ENCODE results near the gene CCDC8.
"Not testable (repeated sequence)": the region's sequence is repeated elsewhere in the genome, so short reads cannot be mapped to it uniquely, and the experiment has no call there.

CCDC8 gene

DNA sequence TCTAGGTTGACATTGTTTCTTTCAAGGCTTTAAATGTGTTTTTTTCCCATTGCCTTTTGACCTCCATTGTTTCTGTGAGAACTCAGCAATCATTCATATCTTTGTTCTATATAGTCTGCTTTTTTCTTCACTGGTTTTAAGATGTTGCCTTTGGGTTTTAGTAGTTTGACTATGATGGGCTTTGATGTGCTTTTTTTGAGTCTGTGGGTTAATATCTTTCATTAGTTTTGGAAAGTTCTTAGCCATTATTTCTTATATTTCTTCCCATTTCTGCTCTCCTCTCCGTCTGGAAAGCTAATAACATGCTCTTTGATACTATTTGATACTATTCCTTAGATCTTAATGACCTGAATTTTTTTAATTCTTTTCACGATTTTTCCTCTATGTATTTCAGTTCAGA, 32.7 kb downstream of the CCDC8 start:
- no peak for DNase-seq (ENCODE audit: low read depth)

DNA sequence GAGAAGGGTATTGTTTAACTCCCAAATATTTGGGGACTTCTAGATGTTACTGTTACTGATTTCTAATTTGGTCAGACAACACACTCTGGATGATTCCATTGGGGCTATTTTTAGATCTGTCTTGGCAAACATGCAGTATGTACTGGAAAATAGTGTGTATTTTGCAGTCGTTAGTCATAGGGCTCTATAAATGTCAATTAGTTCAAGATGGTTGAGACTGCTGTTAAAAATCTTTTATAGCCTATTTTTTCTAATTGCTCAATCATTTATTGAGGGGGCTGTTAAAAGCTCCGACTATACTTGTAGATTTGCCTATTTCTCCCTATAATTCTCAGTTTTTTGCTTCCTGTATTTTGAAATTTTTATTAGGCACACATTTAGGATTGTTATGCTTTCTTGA, 35.1 kb downstream of the CCDC8 start:
- no peak for DNase-seq (ENCODE audit: low read depth)

DNA sequence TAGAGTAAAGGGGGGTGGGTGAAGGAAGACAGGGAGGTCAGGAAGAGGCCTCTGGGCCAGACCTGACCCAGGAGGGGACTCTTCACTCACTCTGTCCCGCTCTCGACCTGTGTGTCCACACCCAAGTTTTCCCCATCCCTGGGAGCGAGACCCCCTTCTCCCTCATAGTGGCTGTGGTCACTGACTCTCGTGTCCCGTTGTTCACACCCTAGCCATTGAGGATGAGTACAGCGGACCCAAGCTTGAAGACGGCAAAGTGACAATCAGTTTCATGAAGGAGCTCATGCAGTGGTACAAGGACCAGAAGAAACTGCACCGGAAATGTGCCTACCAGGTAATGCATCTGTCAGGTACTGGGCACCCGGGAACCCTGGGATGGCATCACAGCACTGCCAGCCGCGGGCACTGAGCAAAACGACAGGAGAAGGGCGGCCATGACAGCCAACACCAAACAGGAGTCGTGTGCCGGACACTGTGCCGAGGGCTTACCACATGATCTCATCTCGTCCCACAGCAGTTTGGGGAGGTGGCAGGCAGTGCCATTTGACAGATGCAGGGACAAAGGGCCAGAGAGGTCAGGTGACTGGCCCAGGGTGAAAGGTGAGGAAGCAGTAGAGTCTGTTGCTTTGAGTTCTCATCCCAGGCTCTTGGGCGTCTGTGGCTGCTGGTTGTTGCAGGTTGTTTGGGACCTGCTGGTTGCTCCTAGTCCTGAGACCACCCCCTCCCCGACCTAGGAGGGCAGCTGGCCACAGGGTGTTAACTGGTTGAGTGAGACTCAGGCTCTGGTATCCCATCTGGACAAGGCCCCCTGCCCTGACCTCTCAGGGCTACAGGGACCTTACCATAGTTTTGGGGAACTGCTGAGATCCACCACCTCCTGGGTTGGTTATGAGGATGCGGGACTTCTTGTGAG, 36.9 kb downstream of the CCDC8 start:
- no peak for DNase-seq (ENCODE audit: low read depth)

DNA sequence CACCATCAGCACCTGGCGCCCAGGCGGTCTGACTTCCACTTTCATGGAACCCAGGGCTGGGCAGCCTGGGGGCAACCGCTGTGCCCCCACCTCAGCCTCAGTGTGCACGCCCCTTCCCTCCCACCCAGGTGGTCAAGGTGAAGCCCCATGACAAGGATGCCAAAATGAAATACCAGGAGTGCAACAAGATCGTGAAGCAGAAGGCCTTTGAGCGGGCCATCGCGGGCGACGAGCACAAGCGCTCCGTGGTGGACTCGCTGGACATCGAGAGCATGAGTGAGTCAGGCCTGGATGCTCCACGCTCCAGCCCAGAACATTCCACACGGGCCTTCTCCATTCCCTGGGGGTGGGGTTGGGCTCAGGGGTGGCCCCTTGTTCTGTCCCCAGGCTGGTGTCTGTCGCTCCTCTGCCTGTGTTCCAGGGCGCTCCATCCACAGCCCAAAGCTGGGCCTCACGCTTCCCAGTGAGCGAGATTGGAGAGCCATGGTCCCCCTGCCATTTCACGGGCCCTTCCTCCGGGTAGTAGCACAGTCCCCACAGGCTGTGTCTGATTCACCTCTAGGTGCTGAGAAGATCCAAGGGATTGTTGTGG, 37.8 kb downstream of the CCDC8 start:
- DNase-seq (ENCODE audit: low read depth): not testable (repeated sequence)

DNA sequence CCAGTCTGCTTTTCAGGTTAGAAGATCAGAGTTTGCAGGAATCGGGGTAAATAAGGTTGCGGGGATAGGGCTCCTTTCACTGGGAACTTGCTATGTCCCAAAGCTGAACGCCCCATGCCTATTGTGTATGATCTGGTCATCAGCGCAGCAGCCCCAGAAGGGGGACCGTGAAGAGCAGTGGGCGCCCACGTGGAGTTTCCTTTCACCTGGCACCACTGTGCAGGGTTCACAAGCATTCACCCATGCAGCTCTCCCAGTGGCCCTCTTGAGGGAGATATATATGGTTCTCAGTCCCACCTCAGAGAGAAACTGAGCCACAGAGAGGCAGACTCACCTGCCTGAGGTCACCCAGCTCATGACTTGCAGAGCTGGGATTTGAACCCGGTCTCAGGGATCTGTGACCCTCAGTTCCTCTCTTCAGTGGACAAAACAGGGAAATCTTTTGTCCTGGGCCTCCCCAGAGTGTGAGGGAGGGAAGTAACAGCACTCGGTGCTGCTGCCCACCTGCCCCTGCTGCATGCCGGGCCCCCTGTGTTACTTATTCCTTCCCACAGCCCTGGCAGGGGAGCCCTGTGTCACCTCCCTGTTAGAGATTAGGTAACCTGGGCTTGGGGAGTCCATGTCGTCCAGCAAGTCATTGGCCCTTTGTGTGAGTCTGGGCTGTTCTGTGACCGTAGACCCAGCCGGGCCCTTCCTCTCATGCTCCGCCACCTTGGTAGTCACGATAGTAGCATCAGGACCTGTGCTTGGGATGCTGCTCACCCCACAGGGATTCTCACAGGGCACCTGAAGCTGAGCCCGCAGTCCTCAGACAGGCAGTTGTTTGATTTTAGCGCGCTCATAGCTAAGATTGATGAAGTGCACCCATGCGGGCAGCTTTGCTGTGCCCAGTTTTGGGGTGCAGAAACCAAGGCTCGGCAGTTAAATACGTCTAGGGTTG, 38.6 kb downstream of the CCDC8 start:
- no peak for DNase-seq (ENCODE audit: low read depth)

DNA sequence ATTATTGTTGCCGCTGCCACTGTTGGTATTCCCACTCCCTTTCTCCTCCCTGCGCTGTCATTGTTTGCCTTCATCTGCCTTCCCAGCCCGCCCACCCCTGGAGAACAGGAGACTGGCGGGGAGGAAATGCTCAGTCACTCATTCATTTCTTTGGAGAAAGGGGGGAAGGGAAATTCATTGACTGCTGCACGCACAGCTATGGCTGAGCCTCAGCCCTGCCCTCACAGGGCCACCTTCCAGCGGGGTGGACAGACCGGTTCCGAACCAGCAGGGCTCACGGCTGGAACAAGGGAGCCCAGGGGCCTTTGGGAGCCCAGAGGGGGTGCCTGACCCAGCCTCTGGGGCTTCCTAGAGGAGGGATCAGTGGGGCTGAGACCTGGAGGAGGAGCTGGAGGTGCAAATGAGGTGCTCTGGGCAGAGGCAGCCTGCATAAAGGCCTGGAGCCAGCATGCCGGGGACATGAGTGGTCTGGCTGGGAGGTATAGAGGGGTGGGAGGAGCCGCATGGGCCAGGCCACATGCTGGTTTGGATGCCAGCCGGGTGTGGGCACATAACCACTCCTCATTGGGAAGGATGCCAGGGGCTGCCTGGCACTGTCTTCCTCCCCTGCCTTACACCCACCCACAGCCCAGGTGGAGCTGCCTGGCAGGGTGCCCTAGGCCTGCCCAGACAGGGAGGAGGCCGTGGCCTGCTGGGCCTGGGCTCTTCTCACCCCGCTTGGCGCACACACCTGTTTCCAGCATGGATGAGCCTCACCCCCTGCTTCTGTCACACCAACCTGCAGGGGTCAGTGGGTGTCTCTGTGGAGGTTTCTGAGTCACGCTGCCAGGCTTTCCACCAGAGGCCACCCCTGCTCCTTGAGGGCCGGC, 39.6 kb downstream of the CCDC8 start:
- no peak for DNase-seq (ENCODE audit: low read depth)

DNA sequence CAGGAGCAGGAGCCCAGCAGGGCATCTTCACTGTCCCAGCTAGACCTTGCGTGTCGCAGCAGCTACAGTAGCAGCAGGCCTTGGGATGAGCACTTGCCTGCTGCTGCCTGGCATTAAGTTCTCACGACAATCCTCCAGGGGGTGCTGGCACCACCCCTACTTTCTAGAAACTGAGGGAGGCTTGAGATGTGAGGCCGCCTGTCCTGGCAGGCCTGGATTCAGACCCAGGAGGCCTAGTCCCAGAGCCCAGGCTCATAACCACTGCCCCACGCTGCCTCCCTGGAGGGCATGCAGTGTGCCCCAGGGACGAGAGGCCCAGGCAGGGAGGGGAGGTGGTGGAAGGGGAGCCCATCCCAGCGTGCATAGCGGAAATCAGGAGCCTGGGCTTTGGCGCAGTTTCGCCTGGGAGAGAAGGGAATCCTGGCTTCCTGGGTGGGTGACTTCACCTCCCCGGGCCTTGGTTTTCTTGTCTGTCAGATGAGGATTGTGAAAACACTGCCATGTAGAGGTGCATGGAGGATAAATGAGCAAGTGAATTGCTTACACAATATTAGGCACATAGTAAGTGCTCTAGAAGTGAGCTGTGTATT, 40.4 kb downstream of the CCDC8 start:
- no peak for DNase-seq (ENCODE audit: low read depth)

DNA sequence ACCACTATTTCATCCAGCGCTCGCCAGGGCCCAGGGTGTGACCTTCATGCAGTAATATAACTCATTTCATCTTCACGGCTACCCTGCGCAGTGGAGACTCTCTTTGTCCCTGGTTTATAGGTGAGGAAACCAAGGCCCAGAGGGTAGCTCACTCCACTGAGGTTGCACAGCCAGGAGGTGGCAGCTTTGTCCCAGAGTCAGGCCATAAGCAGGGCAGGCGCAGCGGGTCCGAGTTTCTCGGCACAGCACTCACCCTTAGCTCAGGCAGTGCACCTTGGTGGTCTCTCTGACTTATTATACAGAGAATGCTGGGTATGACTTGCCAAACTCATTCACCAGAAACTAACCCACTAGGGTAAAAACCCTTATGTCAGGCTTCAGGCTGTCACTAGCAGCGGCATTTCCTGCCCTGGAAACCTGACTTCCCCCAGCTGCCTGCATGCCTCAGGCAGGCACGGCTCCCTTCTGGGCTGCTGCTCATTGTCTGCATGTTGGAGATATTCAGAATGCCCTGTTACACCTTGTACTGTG, 41.9 kb downstream of the CCDC8 start:
- no peak for DNase-seq (ENCODE audit: low read depth)

DNA sequence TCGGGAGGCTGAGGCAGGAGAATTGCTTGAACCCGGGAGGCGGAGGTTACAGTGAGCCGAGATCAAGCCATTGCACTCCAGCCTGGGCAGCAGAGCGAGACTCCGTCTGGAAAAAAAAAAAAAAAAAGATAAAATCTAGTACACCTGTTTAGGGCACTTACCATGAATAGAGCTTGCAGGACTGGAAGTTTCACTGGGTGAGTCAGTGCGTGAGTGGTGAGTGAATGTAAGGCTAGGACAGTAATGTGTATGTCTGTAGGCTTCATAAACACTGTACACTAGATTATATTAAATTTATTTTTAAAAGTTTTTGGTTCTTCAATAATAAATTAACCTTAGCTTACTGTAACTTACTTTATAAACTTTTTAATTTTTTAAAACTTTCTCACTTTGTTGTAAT, 43.5 kb downstream of the CCDC8 start:
- DNase-seq (ENCODE audit: low read depth): no peak

DNA sequence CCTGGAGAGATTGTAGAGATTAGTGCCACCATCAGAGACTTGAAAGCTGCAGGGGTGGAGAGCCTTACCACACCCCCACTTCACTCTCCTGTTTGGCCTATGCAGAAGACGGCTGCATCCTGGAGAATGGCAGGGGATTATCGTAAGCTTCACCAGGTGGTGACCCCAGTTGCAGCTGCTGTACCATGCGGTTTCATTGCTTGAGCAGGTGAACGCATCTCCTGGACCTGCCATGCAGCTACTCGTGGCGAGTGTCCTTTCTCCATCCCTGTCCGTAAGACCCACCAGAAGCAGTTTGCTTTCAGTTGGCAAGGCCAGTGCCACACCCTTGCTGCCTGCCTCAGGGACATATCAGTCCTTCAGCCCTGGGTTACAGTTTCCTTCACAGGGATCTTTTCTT, 45.2 kb downstream of the CCDC8 start:
- DNase-seq (ENCODE audit: low read depth): no peak

DNA sequence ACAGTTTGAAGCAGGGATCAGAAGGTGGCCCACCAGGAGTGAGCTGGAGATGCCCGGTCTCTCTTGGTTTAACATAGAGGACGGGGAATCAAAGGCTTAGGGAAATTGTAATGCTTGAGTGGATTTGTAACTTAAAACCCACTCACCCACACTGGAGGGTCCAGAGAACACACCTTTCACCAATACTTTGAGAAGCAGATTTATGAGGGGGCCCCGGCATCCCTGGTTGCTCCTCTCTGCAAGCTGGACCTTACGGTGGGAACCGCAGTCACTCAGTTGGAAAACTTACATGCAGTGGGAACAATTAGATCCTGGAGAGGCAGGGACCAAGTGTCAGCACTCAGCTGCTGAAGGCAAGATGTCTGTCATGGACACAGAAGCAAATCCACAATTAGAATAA, 45.9 kb downstream of the CCDC8 start:
- DNase-seq (ENCODE audit: low read depth): no peak

DNA sequence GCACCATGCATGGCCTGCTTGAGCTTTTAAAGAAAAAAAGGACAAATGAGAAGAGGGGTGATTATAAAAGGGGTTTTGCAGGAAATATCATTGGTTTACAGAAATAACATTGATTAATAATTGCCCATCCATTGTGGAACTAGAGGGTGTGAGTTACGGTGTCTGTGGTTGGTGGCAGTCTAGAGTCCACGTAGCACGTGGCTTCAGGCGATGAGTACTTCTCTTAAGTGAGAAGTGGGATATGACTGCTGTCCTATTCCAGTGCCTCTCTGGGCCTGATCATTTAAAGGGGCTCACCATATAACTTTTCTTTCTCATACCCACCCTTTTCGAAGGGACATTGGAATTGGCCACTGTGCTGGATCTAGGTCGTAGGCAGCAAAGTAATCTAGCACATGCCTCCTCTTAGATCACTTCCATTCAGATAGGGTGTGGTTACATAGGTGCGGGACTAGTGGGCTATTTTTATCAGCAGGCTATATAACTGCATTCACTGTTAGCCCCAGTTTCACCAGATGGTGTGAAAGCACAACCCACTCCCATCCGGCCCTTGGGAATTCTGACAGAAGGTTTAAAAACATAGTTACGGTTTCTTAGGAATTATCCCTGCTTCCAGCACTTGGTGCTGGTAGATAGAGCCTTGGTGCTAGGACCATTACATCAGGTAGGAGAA, 46.6 kb downstream of the CCDC8 start:
- no peak for DNase-seq (ENCODE audit: low read depth)

DNA sequence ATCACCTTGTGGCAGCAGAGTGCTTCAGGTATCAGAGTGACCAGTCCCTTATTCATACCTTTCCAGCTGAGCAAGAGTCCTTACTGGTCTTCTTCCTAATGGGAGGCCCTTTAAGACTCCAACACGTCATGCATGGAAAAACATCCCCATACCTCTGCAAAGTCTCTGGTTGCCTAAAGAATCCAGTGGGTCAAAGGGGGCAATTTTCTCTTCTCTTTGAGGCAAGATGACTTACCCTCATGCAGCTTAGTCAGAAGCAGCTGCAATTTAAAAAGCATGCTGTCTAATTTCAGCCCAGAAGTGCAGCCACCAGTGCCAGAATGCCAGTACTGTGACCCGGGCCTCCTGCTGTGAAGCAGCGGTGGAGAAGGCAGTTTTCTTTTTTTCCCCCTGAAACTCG, 47.8 kb downstream of the CCDC8 start:
- no peak for DNase-seq (ENCODE audit: low read depth)

DNA sequence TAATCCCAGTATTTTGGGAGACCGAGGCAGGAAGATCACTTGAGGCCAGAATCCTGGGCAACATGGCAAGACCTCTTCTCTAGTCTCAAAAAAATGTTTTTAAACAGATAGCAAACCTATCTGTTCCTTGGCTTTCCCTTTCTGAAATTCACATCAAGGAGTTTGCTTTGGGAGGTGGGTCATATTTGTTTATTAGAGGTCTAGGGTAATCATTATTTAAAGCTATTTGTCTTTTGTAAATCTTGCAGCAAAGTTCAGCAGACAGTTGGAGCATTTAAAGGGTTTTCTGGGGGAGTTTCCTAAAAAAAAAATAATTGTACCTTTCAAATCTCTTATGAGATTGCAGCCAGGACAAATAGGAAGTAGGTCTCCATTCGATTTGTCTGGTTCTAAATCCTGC, 49.0 kb downstream of the CCDC8 start:
- no peak for DNase-seq (ENCODE audit: low read depth)

DNA sequence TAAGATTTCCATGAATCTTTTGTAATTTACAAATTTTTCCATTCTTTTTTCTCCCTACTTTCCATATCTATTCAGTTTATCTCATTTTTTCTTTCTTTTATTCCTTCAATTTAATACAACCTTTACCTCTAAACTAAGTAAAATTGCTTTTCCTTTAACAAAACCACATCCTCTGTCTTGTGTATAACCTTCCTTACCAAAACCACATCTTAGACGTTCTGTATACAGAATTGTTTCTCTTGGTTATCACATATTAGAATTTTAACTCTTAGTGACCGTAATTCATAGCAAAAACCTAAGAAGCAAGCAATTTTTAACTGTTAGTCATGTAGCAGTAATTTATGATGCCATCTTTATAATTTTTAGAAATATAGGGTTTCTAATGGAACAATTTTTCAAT, 51.4 kb downstream of the CCDC8 start:
- DNase-seq (ENCODE audit: low read depth): no peak
